ENCODE results near the gene PFKFB2.
A peak's percentile ranks its signal among the peaks of the same experiment; 100 is the strongest.

Gene PFKFB2

DNA sequence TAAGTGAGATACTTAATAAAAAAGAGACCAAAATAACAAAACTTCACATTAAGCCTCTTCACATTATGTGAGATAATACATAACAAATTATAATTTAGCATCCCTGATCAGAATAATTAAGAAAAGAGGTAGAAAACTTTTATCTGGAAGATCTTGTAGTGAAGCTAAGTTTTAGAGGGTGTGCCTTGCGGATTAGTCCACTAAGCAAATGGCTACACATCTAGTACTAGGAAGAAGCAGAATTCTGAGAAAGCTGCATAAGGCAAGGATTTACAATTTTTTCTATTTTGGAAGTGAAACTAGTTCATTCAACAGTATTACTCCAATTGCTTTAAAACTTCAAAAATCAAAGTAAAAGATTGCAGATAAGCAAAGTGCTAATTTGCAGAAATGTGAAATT lies 5.6 kb upstream of the PFKFB2 start:
- Histone ChIP-seq H3F3A (ENCODE audit: insufficient read depth, low read length) (peaks cover 18% of the 10 kb centered on the region), H4K20me1 (ENCODE audit: insufficient read depth, low read length) (0 out of 2 replicates have a peak, but pooled peaks cover 3% of the 10 kb centered on the region), H2AFZ (ENCODE audit: low read length) (no peak overlapping the region), H3K4me3 (ENCODE audit: low read length) (no peak overlapping the region), H3K27ac (ENCODE audit: low read length) (no peak overlapping the region), H3K4me1 (ENCODE audit: low read length) (peaks cover 19% of the 10 kb centered on the region), H3K79me2 (ENCODE audit: low read length) (peaks cover 70% of the 10 kb centered on the region), H3K9me3 (replicated peaks; ENCODE audit: insufficient read depth, low read length) (no peaks in the 10 kb centered on the region), H3K9me2 (replicated peaks; ENCODE audit: insufficient read depth, low read length) (no peaks in the 10 kb centered on the region), H3K36me3 (replicated peaks; ENCODE audit: insufficient read depth, low read length) (peaks cover 15% of the 10 kb centered on the region; the same call in 1 of the 2 replicates), H3K9ac (ENCODE audit: low read length) (no peak overlapping the region), H3K27me3 (replicated peaks; ENCODE audit: insufficient read depth, low read length) (no peaks in the 10 kb centered on the region), H3K4me2 (ENCODE audit: low read depth, low read length) (no peak overlapping the region)
- no peak for DNase-seq
- TF ChIP-seq EZH2 (optimal IDR thresholded peaks at IDR 0.05; ENCODE audit: low read depth, low read length) (no peak), CTCF (IDR thresholded peaks at IDR 0.05; ENCODE audit: low read length) (no peak), EZH2phosphoT487 (IDR thresholded peaks at IDR 0.05; ENCODE audit: low read length) (no peak)

GRCh38 chr1:207048041-207048440 lies 5.0 kb upstream of the PFKFB2 start:
- Histone ChIP-seq H3K4me1 (ENCODE audit: low read length) (peaks cover 19% of the 10 kb centered on the region), H3K27ac (ENCODE audit: low read length) (no peak overlapping the region)

GRCh38 chr1:207049054-207049453 lies 4.0 kb upstream of the PFKFB2 start:
- H3K9ac ChIP-seq (ENCODE audit: low read length) = no peak overlapping the region
- no peaks in the 10 kb centered on the region for H4K20me1 ChIP-seq (ENCODE audit: insufficient read depth, low read length)
- peaks cover 28% of the 10 kb centered on the region for H3F3A ChIP-seq (ENCODE audit: insufficient read depth, low read length)
- H3K9me3 ChIP-seq (replicated peaks; ENCODE audit: insufficient read depth, low read length) = no peaks in the 10 kb centered on the region
- H3K36me3 ChIP-seq (replicated peaks; ENCODE audit: insufficient read depth, low read length) = peaks cover 15% of the 10 kb centered on the region; the same call in 1 of the 2 replicates
- H3K9me2 ChIP-seq (replicated peaks; ENCODE audit: insufficient read depth, low read length) = no peaks in the 10 kb centered on the region
- no peak overlapping the region; the same call in 1 of the 2 replicates for H3K4me3 ChIP-seq (ENCODE audit: low read length)
- peaks cover 61% of the 10 kb centered on the region for H3K79me2 ChIP-seq (ENCODE audit: low read length)
- peaks cover 20% of the 10 kb centered on the region for H3K4me1 ChIP-seq (ENCODE audit: low read length)
- TF ChIP-seq EZH2phosphoT487 (IDR thresholded peaks at IDR 0.05; ENCODE audit: low read length) (no peak), EZH2 (optimal IDR thresholded peaks at IDR 0.05; ENCODE audit: low read depth, low read length) (no peak), CTCF (IDR thresholded peaks at IDR 0.05; ENCODE audit: low read length) (no peak)
- no peaks in the 10 kb centered on the region for H3K27me3 ChIP-seq (replicated peaks; ENCODE audit: insufficient read depth, low read length)
- no peak for DNase-seq
- H3K4me2 ChIP-seq (ENCODE audit: low read depth, low read length) = peak overlapping the region; percentile 69
- H3K27ac ChIP-seq (ENCODE audit: low read length) = no peak overlapping the region
- no peak overlapping the region for H2AFZ ChIP-seq (ENCODE audit: low read length)

More at GRCh38 chr1:207048041-207048440, 5.0 kb upstream of the PFKFB2 start:
- DNase-seq = no peak
- TF ChIP-seq CTCF (IDR thresholded peaks at IDR 0.05; ENCODE audit: low read length) (no peak), EZH2phosphoT487 (IDR thresholded peaks at IDR 0.05; ENCODE audit: low read length) (no peak), EZH2 (optimal IDR thresholded peaks at IDR 0.05; ENCODE audit: low read depth, low read length) (no peak)
- H3K27me3 ChIP-seq (replicated peaks; ENCODE audit: insufficient read depth, low read length) = no peaks in the 10 kb centered on the region
- peaks cover 65% of the 10 kb centered on the region for H3K79me2 ChIP-seq (ENCODE audit: low read length)
- no peaks in the 10 kb centered on the region for H4K20me1 ChIP-seq (ENCODE audit: insufficient read depth, low read length)
- H3K4me2 ChIP-seq (ENCODE audit: low read depth, low read length) = no peak overlapping the region
- H3K9me3 ChIP-seq (replicated peaks; ENCODE audit: insufficient read depth, low read length) = no peaks in the 10 kb centered on the region
- H2AFZ ChIP-seq (ENCODE audit: low read length) = no peak overlapping the region
- peaks cover 15% of the 10 kb centered on the region; the same call in 1 of the 2 replicates for H3K36me3 ChIP-seq (replicated peaks; ENCODE audit: insufficient read depth, low read length)
- no peak overlapping the region for H3K9ac ChIP-seq (ENCODE audit: low read length)
- peaks cover 22% of the 10 kb centered on the region for H3F3A ChIP-seq (ENCODE audit: insufficient read depth, low read length)
- no peak overlapping the region for H3K4me3 ChIP-seq (ENCODE audit: low read length)
- H3K9me2 ChIP-seq (replicated peaks; ENCODE audit: insufficient read depth, low read length) = no peaks in the 10 kb centered on the region
